IPS-NIHi7 (cell line): Measurements from ENCODE around the gene TNNI3.
A peak's percentile ranks its signal among the peaks of the same experiment; 100 is the strongest.

Experiments used
- DNase-seq: peaks from one replicate; pipeline ENCODE4 v3.0.0; 2012; ENCODE audit warnings: mixed read lengths; ENCODE audit errors: extremely low spot score

TNNI3 gene

DNA sequence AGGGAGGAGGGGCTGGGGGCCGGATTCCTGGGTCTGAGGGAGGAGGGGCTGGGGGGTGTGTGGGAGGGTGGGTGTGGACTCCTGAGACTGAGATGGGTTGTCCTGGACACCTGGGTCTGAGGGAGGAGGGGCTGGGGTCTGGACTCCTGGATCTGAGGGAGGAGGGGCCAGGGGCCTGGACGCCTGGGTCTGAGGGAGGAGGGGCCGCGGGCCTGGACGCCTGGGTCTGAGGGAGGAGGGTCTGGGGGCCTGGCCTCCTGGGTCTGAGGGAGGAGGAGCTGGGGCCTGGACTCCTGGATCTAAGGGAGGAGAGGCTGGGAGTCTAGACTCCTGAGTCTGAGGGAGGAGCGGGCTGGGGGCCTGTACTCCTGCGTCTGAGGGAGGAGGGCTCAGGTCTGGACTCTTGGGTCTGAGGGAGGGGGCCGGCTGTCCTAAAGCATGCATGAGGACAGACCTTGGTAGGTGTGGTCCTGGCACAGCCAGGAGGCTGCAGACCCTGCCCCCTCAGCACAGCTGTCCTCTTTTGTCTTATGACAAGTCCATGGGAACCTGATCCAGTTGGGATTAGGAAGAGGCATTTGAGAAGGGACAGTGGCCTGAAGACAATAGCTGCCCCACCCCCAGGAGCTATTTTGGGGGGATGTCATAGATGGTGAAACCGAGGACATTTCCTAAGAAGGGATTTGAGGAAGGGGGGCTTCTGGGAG, 9.8 kb downstream of the TNNI3 start:
- no peak for DNase-seq

DNA sequence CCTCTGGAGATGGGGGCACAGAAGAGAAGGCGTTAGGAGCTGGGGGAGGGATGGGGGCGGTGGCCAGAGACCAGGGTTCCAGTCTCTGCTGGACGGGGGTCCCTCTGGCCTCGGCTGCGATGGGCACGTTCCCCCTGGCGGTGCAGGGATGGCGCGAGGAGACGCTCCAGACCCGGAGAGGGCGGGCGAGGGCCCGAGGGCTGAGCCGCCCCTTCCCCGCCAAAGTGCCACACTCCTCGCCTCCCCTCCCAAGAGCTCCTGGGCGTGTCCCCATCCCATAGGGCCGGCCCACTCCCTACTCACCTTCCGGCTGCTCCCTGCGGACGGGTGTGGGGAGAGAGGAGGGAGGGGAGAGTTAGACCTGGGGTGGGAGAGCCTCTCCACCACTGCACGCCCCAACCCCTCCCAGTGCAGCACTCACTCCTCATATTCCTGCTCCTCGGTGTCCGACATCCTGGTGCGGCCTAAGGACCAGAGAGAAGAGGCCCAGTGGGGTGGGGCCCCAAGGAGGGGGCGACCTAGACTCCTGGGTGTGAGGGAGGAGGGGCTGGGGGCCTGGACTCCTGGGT, 10.7 kb downstream of the TNNI3 start:
- DNase-seq, result peak; percentile 90

DNA sequence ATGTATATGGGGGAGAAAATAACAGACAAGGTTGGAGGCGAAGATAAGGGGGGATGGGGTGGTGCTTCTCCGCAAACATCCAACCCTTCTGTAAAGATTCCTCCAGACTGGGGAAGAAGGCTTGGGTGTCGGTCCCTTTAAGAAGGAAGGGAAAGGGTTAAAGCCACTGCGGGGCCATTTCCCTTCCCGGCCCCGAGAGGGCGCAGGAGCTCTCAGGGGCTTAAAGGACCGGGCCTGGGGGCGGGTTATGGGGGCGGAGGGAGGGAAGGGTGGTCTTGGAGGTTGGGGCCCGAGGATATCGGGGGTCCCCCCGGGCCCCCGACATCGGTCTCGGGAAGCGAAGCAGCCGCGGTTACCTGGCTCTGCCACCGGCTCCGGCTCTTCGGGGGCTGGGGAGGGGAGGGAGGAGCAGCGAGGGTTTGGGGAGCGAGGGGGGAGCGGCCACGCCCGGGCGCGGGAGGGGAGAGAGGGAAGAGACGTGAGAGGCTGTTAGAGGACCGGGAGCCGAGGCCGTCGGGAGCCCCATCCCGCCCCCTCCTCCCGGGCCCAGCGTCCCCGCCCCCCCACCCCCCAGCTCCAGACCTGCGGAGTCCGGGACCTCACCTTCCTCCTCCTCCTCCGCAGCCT, 11.3 kb downstream of the TNNI3 start:
- peak; percentile 67 for DNase-seq

DNA sequence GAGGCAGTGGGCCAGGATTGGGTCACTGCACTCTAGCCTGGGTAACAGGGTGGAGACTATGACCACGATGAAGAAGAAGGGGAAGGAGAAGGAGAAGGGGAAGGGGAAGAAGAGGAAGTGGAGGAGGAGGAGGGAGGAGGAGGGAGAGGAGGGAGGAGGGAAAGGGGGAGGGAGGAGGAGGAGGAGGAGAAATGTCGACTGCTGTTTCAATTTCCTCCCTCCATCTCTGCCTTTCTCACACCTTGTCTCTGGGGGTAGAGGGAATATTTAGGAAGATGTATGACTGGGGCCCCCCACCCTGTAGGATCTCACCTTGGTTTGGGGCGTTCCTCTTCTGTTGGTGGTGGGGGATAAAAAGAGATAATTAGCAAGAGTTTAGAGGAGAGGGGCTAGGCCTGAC, 12.3 kb downstream of the TNNI3 start:
- no peak for DNase-seq

DNA sequence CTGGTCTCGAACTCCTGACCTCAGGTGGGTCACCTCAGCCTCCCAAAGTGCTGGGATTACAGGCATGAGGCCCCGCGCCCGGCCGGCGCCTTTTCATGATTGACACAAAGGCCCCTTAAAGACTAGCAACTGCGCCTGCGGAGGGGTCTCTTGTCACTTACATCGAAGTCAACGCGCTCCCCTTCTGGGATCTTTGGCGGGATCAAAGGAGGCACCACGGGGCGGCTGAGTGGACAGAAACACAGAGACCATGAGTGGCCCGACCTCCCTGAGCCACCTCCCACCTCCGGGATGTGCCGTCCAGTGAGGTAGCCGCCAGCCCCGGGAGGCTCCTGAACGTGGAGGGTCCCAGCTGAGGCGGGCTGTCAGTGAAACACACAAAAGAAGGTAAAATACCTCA, 15.8 kb downstream of the TNNI3 start:
- no peak for DNase-seq

DNA sequence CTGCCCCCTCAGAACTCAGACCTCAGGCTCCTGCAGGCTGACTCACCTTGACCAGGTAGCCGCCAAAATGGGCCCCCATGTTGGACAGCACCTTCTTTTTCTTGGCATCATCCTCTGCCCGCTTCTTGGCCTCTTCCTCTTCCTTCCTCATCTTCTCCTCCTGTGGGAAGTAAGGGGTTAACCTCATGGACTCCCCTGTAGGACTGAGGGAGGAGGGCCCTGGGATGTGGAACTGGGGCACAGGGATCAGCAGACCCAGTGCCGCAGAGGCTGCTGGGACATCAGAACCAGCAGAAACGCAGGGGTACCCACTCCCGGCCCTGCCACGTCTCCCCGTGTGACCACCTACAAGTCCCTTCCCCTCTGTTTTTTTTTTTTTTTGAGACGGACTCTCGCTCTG, 19.6 kb downstream of the TNNI3 start:
- DNase-seq, result no peak

DNA sequence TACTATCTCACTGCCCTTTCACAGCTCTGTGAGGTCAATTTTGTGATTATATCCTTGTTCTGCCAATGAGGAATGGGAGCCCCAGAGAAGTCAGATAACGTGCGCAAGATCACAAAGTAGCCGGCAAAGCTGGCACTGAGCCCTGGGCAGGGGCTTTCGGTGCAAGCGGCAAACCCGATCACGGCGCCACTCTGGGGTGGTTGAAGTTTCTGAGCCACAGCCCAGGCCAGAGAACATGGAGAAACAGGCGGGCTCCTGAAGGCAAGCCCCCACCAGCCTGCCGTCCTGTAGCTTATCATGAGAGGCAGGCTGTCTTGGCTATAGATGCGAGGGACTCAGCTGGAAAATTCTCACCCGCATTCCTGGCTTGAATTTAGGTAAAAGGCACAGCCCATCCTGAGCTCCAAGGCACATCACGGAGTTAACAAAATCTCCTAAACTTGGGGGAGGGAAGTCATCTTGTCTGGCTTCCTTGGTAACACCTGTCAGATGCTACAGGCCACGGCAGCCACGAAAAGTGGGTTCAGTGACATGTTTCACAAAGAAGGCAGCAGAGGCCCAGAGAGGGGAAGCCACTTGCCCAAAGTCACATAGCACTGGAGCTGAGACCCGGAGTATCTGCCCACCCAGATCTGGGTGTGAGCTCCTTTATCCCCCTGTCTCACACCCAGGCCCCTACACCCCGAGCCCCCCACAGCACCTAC, 21.0 kb downstream of the TNNI3 start:
- DNase-seq, result no peak

DNA sequence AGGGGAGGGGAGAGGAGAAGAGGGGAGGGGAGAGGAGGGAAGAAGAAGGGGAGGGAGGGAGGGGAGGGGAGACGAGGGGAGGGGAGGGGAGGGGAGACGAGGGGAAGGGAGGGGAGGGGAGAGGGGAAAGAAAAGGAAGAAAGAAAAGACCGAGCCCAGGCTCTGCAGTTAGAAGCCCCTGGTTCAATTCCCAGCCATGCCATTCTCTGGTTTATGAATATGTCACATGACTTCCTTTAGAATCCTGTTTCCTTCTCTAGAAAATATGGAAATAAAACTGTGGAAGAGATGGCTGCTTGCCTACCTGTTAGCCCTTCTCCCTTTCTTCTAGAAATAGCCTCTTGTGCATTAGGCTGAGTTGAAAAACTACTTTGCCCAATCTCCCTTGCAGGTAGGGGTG, 22.8 kb downstream of the TNNI3 start:
- DNase-seq, result no peak

DNA sequence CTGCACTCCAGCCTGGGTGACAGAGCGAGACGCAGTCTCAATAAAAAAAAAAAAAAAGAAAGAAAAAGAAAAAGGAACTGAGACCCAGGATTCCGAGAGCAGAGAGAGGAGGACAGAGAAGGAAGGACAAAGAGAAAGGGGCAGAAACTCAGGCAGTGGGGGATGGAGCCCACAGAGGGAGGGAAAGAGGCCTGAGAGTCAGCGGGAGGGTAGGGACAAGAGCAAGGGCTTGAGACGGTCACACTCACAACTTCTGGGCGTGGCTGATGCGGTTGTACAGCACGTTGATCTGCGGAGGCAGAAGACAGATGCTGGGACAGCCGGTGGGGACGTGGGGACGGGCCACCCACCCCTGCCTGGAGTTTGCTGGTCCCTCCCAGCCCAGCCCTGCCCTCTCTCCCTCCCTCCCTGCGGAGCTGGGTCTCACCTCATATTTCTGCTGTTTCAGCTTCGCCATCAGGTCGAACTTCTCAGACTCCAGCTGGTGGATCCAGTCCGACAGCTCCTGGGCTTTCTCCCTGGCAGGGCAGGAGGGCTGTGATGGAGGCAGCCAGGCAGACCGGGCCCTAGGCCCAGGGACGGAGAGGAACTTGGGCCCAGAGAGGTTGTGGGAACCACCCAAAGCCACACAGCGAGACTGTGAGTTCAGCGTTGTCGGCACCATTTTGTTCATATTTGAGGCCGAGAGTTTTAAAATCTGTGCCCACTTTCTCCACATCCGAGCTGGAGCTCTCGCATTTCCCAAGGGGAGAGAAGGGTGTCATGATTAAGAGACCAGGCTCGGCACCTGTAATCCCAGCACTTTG, 23.7 kb downstream of the TNNI3 start:
- DNase-seq, result no peak

DNA sequence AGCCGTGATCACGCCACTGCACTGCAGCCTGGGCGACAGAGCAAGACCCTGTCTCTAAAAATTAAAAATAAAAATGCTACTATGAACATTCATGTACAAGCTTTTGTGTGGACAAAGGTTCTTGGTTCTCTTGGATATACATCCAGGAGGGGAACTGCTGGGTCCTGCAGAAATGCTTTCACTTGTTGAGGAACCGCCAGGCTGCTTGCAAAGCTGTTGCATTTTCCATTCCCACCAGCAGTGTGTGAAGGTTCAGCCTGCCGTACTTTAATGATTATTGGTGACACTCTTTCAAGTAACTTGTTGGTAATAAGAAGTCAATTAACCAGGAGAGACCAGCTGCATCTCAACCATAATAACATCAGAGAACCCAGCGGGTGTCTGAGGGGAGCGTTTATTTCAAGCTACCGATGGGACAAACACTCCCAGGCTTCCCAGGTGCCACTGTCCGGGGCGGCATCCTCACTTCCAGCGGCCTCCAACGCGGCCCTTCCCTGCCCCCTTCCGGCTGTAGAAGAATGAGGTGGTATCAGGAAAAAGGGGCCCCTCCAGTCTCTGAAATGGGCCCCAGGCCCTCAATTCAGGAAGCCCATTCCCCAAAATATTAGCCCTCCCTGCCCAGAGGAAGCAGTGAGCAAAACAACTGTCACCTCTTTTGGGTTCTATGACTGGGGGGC, 24.9 kb downstream of the TNNI3 start:
- DNase-seq, result no peak

DNA sequence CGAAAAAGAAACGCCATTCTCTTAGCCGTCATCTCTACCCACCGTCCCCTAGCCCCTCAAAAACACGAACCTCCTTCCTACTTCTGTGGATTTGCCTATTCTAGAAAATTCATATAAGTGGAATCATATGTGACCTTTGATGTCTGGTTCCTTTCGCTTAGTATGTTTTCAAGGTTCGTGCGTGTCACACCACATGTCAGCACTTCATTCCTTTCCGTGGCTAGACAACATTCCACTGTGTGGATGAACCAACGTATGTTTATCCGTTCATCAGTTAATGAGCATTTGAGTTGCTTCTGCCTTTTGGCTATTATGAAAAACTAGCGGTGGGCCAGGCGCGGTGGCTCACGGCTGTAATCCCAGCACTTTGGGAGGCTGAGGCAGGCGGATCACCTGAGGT, 26.1 kb downstream of the TNNI3 start:
- DNase-seq, result no peak

DNA sequence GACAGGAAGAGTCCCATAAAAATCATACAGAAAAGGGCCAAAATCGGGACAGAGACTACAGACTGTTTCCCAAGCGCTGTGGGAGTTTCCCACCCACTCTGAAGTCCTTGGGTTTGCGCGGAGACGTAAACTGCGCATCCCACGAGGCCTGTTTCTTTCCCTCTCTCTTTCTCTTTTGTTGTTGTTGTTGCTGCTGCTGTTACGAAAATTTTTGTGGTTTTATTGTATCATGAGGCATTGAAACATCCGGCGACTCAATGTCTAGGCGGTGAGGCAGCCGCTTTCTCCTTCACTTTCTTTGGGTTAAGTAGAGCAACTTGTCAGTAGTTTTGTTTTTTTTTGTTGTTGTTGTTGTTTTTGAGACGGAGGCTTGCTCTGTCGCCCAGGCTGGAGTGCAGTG, 38.5 kb downstream of the TNNI3 start:
- no peak for DNase-seq

DNA sequence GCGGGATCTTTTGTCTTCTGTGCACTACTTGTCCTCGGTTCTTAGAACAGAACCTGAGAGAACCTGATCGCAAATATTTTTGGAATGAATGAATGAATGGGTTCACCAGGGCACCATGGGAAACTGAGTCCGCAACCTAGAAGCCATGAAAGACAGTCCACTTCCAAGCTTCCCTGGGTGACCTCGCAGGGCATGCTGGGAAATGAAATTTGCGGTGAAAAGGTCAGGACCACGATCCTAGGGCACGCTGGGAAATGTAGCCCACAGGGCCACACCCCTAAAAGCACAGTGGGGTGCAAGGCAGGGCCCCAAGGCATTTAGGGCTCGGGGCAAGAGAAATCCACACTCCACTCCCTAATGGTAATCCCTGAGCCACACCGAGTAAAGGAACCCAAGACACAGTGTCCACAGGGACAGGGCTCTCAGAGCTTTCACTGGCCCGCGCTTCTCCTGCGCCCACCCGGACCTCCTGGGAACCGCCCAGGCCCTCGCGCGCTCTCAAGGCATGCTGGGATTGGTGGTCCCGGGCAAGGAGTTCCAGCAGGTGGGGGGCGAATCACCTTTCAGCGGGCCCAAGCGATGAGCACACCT, 39.0 kb downstream of the TNNI3 start:
- peak; percentile 78 for DNase-seq

DNA sequence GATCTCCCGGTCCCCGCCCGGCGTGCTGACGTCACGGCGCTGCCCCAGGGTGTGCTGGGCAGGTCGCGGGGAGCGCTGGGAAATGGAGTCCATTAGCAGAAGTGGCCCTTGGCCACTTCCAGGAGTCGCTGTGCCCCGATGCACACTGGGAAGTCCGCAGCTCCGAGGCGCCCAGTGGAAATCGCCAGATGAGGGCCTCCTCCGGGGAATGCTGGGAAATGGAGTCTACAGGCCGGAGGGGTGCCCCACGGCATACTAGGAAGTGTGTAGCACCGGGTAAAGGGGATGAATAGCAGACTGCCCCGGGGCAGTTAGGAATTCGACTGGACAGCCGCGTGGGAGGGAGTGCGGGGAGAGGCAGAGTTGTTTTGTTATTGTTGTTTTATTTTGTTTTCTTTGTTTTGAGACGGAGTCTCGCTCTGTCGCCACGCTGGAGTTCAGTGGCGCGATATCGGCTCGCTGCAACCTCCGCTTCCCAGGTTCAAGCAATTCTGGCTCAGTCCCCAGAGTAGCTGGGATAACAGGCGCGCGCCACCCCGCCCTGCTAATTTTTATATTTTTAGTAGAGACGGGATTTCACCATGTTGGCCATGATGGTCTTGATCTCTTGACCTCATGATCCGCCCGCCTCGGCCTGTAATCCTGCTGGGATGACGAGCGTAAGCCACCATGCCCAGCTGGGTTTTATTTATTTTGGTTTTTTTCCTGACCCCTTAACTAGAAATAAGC, 39.7 kb downstream of the TNNI3 start:
- peak; percentile 98 for DNase-seq

DNA sequence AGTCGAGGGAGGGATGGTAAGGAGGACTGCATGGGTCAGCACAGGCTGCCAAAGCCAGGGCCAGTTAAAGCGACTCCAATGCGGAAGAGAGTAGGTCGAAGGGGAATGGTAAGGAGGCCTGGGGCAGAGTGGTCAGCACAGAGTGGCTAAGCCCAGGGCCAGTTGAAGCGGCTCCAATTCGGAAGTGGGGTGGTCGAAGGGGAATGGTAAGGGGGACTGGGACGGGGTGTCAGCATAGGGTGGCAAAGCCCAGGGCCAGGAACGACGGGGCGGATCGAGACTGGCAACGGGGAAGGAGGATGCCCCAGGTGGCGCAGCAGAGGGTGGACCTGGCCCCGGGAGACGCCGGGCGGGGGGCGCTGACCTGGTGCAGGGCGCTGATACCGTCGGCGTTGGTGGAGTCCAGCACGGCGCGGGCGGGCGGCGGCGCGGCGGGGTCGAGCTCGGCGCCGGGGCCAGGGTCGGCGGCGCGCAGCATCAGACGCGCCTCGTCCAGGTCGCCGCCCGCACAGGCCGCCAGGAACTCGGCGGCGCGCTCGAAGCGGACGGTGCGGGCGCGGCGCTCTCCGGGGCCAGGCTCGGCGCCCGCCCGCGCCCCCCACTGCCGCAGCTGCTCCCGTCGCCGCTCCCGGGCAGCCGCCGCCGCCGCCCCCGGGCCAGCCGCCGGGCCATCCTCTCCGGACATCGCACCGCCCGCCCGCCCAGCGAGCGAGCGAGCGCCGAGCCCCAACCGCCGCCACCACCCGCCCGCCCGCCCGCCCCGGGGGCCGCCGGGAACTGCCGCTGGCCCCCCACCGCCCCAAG, 40.5 kb downstream of the TNNI3 start, which contains the start of gene PPP1R12C:
TSS of gene PPP1R12C (minus strand) at position 779 of the 804 bp plus-strand sequence. CDS start at position 685, 94 bp downstream.
- DNase-seq, result no peak

DNA sequence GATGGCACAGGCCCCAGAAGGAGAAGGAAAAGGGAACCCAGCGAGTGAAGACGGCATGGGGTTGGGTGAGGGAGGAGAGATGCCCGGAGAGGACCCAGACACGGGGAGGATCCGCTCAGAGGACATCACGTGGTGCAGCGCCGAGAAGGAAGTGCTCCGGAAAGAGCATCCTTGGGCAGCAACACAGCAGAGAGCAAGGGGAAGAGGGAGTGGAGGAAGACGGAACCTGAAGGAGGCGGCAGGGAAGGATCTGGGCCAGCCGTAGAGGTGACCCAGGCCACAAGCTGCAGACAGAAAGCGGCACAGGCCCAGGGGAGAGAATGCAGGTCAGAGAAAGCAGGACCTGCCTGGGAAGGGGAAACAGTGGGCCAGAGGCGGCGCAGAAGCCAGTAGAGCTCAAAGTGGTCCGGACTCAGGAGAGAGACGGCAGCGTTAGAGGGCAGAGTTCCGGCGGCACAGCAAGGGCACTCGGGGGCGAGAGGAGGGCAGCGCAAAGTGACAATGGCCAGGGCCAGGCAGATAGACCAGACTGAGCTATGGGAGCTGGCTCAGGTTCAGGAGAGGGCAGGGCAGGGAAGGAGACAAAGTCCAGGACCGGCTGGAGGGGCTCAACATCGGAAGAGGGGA, 41.2 kb downstream of the TNNI3 start:
- DNase-seq, result no peak

DNA sequence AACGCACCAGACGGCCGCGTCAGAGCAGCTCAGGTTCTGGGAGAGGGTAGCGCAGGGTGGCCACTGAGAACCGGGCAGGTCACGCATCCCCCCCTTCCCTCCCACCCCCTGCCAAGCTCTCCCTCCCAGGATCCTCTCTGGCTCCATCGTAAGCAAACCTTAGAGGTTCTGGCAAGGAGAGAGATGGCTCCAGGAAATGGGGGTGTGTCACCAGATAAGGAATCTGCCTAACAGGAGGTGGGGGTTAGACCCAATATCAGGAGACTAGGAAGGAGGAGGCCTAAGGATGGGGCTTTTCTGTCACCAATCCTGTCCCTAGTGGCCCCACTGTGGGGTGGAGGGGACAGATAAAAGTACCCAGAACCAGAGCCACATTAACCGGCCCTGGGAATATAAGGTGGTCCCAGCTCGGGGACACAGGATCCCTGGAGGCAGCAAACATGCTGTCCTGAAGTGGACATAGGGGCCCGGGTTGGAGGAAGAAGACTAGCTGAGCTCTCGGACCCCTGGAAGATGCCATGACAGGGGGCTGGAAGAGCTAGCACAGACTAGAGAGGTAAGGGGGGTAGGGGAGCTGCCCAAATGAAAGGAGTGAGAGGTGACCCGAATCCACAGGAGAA, 42.0 kb downstream of the TNNI3 start:
- DNase-seq, result no peak

DNA sequence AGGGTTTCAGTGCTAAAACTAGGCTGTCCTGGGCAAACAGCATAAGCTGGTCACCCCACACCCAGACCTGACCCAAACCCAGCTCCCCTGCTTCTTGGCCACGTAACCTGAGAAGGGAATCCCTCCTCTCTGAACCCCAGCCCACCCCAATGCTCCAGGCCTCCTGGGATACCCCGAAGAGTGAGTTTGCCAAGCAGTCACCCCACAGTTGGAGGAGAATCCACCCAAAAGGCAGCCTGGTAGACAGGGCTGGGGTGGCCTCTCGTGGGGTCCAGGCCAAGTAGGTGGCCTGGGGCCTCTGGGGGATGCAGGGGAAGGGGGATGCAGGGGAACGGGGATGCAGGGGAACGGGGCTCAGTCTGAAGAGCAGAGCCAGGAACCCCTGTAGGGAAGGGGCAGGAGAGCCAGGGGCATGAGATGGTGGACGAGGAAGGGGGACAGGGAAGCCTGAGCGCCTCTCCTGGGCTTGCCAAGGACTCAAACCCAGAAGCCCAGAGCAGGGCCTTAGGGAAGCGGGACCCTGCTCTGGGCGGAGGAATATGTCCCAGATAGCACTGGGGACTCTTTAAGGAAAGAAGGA, 42.9 kb downstream of the TNNI3 start:
- DNase-seq, result no peak
